GM18861 (cell line): ENCODE results near the gene ASZ1.
A peak's percentile ranks its signal among the peaks of the same experiment; 100 is the strongest.
"Not testable (repeated sequence)": the region's sequence is repeated elsewhere in the genome, so short reads cannot be mapped to it uniquely, and the experiment has no call there.

Experiments used
- ATAC-seq: cut with Tn5 transposase; IDR thresholded peaks from one replicate; pipeline ENCODE4 v1.9.1; 2021; ENCODE audit not compliant: unreplicated experiment

The ASZ1 gene, protein sequence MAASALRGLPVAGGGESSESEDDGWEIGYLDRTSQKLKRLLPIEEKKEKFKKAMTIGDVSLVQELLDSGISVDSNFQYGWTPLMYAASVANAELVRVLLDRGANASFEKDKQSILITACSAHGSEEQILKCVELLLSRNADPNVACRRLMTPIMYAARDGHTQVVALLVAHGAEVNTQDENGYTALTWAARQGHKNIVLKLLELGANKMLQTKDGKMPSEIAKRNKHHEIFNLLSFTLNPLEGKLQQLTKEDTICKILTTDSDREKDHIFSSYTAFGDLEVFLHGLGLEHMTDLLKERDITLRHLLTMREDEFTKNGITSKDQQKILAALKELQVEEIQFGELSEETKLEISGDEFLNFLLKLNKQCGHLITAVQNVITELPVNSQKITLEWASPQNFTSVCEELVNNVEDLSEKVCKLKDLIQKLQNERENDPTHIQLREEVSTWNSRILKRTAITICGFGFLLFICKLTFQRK

DNA sequence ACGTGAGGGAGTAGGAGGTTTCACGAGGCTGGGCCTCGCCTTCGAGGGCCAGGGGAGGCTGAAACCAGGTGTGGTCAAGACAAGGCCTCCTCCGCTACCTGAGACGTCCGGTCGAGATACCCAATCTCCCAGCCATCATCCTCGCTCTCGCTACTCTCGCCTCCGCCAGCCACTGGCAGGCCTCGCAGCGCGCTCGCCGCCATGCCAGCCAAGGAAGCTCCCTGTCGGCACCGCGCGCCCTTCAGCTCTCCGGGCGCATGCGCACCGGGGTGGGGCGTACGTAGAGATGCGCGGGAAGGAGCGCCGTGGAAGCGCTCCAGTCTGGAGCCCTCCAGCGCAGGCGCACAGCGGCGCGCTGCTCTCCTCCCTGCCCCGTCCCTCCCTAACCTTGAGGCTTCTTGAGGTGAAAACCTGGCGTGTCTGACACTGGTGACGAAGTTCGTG, at the start of gene ASZ1:
Gene ASZ1 (minus strand): TSS at position 236 of the 444 bp plus-strand sequence. CDS start 33 bp downstream, at position 203.
- no peak for ATAC-seq

DNA sequence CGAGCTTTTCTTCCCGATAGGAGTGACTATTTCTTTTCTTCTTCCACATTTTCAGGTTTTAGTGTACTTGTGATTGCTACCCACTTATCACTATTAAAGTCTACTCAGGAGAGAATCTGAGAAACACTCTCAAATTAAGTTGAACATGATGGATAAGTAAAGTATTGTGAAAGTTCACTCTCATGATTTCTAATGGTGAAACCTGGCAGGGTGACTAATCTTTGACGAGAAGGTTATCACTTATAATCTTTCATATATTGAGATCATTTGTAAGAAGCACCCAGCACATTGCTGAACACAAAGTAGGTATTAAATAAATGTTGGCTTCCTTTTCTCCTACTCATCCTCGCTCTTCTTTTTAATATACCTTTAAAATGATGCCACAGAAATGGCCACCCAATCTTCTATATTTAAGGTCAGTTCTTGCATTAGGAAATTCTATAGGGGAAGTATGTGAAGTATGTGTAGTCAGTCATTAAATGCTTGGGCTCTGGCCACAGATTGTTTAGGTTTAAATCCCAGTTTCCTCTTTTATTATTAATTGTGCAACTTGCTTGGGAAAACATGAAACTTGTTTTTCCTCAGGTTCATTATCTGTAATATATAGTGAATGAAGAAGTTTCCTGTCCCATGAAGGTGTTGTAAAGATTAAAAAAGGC, 49.4 kb upstream of the ASZ1 start:
- ATAC-seq = no peak

DNA sequence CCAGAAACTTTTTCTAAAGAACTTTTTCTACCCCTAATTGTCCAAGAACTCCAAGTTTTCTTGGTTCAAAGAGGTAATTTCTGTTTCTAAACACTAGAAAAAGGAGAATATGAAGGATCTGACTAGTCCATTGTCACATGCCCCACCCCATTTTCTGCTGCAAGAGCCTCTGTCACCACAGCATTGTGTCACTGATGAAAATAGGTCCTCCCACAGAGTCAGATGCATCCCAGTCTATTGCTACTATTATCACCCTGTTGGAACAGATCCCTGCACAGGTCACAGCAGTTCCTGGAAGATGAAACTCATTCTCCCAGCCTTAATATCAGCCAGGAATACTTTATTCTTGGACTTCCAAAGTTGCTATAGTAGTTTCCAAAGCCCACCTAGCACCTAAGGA, 45.0 kb upstream of the ASZ1 start:
- no peak for ATAC-seq

DNA sequence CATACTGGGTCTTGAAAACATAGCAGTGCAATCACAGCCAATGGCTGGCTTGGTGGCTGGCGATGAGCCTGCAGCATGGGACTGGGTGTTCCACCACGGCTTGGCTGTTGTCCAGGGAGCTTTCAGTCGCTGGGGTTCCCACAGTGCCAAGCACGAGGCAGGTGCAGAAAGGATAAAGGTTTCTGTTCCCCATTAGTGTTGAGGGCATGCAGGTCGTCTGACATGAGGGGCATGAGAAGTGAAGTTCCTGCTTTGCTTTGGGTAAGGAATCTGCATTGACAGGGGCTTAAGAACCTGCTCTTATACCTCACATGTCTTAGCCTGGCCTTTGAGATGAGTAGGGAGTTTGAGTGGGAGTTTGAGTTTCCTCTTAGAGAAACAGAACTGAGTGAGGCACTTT, 43.5 kb upstream of the ASZ1 start:
- no peak for ATAC-seq

DNA sequence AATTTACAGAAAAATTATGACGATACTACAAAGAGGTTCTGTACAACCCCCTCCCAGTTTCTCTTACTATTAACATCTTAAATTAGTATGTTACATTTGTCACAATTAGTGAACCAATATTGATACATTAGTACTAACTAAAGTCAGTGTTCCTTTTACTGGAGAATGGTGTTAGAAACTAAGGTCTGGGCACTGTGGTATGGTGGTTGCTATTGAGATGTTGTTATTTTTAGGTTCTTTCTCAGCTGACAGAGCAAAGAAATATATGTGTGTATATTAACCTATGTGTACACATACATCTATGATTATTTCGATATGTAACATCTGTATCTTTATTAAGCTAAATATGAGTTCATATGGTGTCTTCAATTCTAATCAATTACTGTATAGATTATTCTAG, 40.9 kb upstream of the ASZ1 start:
- no peak for ATAC-seq

DNA sequence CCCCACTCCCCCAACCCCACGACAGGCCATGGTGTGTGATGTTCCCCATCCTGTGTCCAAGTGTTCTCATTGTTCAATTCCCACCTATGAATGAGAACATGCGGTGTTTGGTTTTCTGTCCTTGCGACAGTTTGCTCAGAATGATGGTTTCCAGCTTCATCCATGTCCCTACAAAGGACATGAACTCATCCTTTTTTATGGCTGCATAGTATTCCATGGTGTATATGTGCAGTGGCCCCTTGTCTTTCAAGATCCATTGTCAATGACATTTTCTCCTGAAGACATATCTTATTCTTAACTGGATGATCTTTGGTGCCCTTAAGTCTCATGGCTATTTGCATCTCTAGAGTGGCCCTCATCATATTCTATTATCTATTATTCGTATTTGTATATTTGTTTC, 33.5 kb upstream of the ASZ1 start:
- not testable (repeated sequence) for ATAC-seq

DNA sequence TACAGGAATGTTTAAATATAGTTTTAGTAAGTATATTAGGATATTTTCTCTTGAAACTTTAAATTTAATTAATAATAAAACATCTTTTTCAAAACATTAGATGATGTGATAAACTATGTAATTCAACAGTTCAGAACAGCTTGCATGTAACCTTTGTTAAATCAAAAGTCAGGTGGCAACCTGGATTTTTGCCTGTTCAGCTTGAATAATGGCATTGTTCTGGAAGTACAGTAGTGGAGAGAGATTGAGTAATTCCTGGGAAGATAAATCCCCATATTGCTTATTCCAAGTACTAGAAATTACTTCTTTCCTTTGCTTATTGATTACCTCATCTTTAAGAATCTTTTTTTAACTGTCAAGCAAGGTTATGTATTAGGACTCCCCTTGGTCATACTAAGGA, 32.4 kb upstream of the ASZ1 start:
- ATAC-seq = no peak

DNA sequence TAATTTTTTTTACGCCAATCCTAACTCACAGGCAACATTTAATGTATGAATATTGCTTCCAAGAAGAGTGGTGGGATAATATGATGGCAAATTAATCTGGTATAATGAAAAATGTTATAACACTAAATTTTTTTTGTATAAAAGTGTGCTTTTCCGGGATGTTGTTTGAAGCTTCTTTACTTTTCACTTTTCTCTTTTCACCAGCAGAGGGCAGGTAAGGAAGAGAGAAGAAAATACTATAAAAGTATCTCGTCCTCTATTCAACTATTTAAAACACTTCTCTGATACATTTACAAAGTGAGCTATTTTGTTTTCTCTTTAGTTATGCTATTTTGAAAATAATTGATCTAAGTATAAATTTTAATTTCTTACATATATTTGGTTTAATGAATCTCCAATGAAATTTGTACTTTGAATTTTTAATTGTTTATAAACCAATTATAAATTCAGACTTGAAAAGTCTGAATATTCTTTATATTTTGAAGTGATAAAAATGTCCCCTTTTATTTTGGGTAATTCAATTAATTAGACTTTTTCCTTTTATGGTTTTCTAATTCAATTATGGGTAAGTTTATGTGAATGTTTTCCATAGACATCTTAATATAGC, 31.8 kb upstream of the ASZ1 start:
- no peak for ATAC-seq

DNA sequence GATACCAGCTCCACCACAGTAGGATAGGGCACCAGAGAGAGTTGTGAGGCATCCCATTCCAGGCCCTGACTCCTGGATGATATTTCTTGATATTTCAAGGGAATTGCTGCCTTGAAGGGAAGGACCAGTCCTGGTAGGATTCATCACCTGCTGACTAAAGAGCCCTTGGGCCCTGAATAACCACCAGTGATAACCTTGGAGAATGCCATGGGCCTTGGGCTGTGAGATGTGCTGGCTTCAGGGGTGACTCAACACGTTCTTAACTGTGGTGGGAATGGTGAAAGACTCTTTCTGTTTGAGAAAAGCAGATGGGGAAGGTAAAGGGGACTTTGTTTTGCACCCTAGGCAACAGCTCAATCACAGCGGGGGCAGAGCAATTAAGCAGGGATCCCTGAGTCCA, 21.4 kb upstream of the ASZ1 start:
- ATAC-seq = no peak

DNA sequence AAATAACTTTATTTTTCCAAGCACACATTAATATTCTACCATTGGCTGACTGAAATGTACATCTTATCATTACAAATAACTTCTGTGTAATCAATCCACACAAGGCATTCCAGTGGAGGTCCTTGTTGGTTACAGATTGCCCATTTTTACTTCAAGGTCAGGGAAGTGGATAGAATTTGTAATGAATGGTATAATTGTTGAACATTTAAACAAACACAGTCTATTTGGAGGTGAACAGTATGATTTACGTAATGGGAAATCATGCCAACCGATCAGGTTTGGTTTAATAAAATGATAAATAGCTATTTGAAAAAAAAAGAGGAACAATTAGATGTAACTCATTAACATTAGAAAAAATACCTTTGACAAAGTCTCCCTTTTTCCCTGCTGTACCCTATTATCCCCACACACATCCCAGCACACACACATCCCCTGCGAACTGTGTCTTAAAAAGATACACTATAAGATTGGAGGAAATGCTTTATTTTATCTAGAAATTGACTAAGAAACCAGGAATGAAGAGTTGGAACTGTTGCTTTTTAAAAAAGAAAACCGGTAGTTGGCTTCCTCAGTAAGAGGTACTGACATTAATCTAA, 19.0 kb upstream of the ASZ1 start:
- no peak for ATAC-seq

DNA sequence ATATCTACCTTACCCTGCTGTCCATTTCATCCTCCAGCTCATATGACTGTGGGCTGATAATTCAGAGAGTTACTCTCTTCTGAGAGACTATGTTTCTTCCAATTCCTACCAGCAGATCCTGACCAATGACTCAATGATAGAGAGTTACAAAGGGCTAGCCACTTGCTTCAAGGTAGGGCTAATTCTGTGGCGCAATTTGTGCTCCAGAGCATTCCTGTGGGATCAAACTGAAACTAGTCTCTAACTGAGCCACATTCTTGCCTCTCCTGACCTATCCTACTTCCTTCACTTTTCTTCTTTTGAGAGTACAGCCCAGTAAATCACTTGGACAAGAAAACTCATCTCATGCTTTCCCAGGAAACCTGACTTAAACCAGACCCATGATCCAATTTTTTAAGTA, 17.9 kb upstream of the ASZ1 start:
- no peak for ATAC-seq

DNA sequence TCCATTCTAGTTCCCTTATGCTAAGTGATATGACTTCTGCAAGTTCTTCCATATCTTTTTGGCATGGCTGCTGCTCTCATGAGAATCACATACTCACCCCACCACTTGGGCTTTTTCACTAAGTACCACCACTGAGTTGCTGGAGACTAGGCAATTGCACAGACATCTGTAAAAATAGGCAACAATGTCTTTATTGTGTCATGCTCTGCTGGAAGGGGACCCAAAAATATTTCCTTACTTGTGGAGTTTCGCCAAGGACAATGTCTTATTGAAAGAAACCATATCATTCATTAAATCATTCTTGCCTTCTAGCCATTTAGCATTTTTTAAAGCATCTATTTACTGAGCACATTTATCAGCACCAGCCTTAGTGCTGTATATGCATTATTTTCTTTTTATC, 17.4 kb upstream of the ASZ1 start:
- ATAC-seq = no peak

DNA sequence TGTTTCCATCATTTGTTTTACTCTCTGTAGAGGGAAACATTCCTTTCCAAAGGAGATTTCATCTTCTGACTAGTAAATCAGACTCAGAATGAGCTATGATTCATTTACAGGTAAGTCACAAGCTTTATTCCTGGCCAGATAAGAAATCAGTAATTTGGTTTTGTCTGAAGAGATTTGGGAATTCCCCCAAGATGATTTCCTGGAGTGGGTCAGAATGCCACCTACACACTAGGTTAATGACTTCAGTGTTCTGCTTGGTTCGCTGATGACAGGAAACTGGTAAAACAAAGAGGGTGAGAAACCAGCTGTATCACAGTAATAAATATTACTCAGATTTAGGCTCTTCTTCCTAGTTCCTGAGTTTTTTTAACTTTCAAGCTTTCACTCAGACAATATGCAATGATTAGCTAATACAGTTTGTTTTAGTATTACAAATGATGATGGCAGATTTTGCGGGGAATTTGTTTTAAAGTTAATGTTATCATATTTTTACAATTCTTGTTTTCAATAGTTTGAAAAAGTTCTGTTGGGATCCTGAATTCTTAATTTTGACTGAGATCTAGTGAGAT, 8.3 kb upstream of the ASZ1 start:
- peak; percentile 99 for ATAC-seq

DNA sequence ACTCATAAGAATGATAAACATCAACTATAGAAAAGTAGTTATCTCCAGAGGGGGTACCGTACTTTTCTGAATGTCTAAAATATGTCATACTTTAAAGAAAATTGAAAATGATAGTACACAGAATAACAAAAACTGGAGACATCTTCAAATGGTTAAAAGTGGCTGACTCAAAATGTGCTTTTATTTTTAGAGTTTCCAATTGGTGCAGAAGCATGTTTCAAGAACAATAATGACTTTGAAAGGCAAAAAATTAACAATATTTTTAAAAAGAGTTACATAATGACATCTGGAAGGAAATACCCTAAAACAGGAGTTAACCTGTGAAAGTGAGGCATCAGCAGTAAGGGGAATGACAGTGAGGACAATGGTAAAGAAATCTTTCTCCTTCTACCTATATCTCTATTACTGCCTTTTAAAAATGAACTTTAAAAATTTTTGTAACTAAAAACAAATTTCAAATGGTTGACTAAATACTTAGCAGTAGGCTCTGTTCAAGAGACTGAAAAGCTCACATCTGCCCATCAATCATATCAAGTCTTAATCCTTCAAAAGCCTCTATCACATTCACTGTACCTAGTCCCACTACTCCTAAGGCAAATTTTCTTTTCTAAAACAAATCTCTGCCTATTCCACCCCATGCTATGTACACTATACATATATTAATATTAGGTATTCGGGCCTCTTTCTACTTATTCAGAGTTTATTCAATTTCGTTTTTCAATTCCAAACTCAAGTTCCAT, 3.0 kb downstream of the ASZ1 start:
- ATAC-seq = peak; percentile 84

DNA sequence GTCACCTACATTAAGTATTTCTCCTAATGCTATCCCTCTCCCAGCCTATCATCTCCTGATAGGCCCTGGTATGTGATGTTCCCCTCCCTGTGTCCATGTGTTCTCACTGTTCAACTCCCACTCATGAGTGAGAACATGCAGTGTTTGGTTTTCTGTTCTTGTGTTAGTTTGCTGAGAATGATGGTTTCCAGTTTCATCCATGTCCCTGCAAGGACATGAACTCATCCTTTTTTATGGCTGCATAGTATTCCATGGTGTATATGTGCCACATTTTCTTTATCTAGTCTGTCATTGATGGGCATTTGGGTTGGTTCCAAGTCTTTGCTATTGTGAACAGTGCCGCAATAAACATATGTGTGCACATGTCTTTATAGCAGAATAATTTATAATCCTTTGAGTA, 12.7 kb downstream of the ASZ1 start:
- not testable (repeated sequence) for ATAC-seq

DNA sequence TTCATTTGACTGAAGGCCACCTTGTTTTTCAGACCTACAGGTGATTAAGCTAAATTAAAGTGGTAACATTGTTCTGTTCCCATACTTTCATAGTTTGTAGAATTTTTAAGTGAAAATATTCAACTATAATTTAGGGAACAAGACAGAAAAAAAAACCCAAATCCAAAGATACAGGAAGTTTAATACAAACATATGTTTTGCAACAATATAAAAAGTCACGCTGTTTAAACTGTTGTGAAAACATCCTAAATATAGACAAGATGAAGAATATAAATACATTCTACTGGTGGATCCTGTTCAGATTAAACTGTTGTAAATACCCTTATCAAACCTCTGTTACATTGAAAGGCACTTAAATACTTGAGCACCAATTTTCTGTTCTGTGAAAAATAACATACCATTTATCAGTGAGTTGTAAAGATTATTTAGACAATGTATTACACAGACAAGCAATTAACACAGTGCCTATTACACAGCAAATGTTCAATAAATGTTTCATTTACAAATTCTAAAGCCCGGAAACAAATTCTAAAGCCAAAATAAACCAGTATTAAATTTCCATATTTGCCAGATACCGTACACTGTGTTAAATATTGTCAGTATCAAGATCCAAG, 14.2 kb downstream of the ASZ1 start:
- ATAC-seq = no peak

DNA sequence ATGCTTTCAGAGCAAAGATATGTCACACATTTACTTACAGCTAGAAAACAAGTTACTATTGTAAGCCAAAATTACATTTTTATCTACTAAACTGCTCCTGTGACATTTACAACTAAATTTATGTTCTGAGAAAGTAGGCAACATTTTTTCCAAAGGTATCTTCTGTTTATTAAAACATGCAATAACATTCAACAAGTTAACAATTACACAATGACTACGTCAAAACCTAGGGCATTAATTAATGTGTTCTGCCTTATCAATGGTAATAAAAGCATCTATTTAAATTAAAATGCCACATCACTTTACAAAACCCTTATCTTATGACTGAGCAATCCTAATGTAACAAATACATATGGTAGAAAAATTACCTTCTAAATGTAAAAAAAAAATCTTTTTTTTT, 14.9 kb downstream of the ASZ1 start:
- ATAC-seq = no peak

DNA sequence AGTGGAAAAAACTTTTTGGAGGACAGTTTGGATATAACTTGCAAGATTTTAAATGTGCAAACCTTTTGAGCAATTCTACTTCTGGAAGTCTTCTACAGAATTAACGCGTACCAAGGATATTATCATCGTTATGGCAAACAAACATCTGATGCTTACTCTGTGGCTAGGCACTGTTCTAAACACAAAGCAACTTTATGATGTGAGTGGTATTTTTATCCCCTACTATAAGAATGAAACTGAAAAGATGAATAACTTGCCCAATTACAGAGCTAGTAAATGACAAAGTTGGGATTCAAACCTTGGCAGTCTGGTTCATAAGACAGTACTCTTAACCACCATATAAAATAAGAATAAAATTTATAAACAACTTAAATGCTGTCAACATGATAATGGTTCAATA, 15.8 kb downstream of the ASZ1 start:
- ATAC-seq = no peak

DNA sequence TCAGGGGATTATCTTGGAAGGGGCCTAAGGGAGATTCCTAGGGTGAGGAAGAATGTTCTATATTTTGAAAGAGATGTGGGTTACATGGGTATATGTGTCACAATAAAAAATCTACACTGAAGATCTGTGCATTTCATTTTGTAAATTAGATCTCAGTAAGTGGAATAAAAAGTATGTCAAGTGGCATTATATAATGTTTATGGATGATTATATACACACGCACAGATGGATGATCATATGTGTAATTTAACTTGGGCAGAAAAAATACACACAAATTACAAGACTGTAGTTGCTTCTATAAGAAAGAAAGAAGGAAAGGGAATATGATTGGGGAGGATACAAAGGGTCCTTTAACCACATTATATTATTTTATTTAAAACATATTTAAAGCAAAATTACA, 18.5 kb downstream of the ASZ1 start:
- ATAC-seq = no peak

DNA sequence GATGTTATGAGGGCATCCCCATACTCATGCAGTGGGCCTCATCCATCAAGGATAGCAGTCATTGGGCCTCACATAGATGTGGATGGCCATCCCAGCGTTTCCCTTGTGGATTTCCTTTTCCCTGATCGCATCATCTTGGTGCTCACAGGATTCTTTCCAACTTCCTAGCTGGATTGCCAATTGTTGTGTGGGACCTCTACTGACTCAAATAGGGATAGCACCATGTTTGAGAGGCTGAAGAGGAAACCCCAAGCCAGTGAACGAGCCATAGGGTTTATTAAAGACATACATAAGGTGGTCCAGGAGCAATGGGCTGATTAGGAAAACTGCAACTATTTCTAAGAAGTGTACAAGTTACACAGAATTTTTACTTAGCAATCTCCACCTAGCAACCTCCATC, 21.8 kb downstream of the ASZ1 start:
- ATAC-seq = no peak
